HL-60 (cell line): ENCODE data around the gene FGGY.

Experiments used
- DNase-seq, 2 experiments: peaks; one replicate each; pipeline ENCODE4 v3.0.0-alpha.2; 2010 to 2020; ENCODE audit warnings: low read depth in 1 of 2, low spot score in 1 of 2
- H3K27ac ChIP-seq: fragments of 250-450 bp; sonication (Bioruptor Pico); replicated peaks from 2 replicates; pipeline ENCODE4 v1.5.1; 2020; ENCODE audit warnings: mild to moderate bottlenecking, moderate library complexity
- H3K27me3 ChIP-seq: fragments of 250-450 bp; sonication (Bioruptor Pico); 2 replicates; pipeline ENCODE4 v1.5.1; 2021; ENCODE audit warnings: mild to moderate bottlenecking, moderate library complexity; ENCODE audit not compliant: insufficient read depth, poor library complexity, severe bottlenecking
- H3K4me3 ChIP-seq: replicated peaks from 2 replicates; pipeline ENCODE4 v1.5.1; 2011; ENCODE audit warnings: mild to moderate bottlenecking, control low read depth, low read length; ENCODE audit not compliant: insufficient read depth
- GABPA ChIP-seq: IDR thresholded peaks from 2 replicates; pipeline ENCODE4 v1.6.1; 2012; ENCODE audit warnings: low read depth
- POLR2AphosphoS5 ChIP-seq: IDR thresholded peaks from 2 replicates; pipeline ENCODE4 v1.6.1; 2012; ENCODE audit warnings: low read depth
- SPI1 ChIP-seq: IDR thresholded peaks from 2 replicates; pipeline ENCODE4 v1.6.1; 2012; ENCODE audit warnings: low read depth, mild to moderate bottlenecking, borderline replicate concordance
- TF ChIP-seq, protein P1 (sequence below): IDR thresholded peaks from 2 replicates; pipeline ENCODE4 v1.6.1; 2012; ENCODE audit warnings: low read depth; ENCODE audit not compliant: insufficient replicate concordance
- TF ChIP-seq, protein P2 (sequence below): IDR thresholded peaks from one replicate; pipeline ENCODE4 v1.5.1; 2011; ENCODE audit warnings: low read length, control low read depth, inconsistent platforms; ENCODE audit not compliant: insufficient read depth

The FGGY gene

DNA sequence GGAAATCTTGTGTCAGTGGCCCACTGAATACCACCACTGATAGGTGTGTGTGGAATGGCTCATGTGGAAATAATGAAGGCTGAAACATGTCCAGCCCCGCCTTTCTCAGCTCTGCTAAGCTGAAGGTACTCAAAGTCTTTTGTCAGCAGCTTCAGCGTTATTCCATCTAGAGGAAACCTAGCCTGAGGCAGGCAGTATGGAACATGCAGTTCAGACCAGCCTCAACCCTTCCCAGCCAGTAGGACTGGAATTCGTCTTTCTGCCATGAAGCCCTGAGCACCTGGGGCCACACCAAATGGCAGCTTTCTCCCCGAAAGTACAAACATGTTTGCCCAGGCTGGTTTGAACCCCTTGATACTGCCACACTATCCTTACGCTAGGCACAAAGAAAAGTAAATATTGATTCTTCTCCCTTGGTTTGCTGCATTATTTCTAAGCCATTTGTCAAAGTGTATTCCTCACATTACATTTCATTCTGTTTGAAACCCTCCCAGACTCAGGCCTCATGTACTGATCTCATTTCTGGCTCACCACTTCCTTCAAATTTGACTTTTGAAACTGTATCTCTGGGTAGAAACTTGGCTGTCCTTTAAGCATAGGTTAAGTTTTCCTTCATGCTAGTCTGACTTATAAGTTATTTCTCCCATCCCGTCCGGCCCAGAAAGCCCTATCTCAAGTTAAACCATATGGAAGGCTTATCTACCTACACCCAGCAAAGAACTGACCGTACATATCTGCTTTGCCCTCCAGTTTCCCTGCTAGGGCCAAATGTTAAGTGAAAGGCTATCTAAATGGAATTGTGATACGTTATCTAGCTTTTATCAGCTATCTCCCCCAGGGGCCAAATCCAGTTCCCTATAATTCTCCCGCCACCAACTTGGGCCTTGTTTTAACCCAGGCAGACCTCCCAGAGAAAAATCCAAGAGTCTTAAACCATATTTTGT lies 472.2 kb downstream of the FGGY start:
- TF ChIP-seq GABPA (no peak), SPI1 (no peak), POLR2AphosphoS5 (no peak)
- TF ChIP-seq, protein P1, sequence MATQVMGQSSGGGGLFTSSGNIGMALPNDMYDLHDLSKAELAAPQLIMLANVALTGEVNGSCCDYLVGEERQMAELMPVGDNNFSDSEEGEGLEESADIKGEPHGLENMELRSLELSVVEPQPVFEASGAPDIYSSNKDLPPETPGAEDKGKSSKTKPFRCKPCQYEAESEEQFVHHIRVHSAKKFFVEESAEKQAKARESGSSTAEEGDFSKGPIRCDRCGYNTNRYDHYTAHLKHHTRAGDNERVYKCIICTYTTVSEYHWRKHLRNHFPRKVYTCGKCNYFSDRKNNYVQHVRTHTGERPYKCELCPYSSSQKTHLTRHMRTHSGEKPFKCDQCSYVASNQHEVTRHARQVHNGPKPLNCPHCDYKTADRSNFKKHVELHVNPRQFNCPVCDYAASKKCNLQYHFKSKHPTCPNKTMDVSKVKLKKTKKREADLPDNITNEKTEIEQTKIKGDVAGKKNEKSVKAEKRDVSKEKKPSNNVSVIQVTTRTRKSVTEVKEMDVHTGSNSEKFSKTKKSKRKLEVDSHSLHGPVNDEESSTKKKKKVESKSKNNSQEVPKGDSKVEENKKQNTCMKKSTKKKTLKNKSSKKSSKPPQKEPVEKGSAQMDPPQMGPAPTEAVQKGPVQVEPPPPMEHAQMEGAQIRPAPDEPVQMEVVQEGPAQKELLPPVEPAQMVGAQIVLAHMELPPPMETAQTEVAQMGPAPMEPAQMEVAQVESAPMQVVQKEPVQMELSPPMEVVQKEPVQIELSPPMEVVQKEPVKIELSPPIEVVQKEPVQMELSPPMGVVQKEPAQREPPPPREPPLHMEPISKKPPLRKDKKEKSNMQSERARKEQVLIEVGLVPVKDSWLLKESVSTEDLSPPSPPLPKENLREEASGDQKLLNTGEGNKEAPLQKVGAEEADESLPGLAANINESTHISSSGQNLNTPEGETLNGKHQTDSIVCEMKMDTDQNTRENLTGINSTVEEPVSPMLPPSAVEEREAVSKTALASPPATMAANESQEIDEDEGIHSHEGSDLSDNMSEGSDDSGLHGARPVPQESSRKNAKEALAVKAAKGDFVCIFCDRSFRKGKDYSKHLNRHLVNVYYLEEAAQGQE, result no peak
- TF ChIP-seq, protein P2, sequence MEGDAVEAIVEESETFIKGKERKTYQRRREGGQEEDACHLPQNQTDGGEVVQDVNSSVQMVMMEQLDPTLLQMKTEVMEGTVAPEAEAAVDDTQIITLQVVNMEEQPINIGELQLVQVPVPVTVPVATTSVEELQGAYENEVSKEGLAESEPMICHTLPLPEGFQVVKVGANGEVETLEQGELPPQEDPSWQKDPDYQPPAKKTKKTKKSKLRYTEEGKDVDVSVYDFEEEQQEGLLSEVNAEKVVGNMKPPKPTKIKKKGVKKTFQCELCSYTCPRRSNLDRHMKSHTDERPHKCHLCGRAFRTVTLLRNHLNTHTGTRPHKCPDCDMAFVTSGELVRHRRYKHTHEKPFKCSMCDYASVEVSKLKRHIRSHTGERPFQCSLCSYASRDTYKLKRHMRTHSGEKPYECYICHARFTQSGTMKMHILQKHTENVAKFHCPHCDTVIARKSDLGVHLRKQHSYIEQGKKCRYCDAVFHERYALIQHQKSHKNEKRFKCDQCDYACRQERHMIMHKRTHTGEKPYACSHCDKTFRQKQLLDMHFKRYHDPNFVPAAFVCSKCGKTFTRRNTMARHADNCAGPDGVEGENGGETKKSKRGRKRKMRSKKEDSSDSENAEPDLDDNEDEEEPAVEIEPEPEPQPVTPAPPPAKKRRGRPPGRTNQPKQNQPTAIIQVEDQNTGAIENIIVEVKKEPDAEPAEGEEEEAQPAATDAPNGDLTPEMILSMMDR, result no peak
- no peak overlapping the region for H3K4me3 ChIP-seq
- DNase-seq, result no peak
- no peaks in the 10 kb centered on the region for H3K27me3 ChIP-seq
- H3K27ac ChIP-seq, result no peak overlapping the region

DNA sequence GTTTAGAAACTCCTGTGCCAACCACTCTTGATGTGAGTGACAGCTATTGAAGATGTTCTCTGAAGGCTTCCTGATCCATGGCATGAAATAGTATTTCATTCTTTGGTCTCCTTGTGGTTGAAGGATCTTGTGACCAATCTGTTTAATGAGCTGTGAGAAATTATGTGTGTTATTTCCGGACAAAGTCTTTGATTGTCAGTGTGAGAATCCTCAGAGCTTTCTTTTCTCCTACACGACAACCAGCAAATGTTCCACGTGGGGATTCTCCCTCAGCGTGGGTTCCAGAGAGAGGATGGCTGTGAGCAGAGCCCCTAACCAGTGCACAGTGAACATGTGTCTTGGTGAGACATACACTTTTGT lies 472.8 kb downstream of the FGGY start:
- DNase-seq, result no peak
- Histone ChIP-seq H3K27me3 (no peaks in the 10 kb centered on the region), H3K27ac (no peak overlapping the region), H3K4me3 (no peak overlapping the region)
- TF ChIP-seq GABPA (no peak), SPI1 (no peak), POLR2AphosphoS5 (no peak)
- TF ChIP-seq, protein P1, result no peak
- TF ChIP-seq, protein P2, result no peak

DNA sequence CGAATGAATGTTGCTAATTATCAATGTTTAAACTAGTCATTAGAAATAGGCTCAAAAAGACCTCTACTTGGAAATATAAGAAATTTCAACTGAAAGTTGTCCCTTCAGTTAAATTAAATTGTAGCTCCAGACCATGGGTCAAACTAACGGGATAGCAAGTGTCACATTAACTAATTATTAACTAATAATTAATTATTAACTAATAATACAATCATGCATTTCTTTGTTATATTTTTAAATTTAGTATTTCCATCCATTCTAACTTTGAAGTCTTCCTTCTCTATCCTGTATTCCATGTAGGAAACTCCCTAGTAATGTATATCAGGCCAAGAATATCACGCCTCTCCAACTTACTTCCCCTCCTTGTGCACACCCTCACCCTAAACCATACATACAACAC lies 474.5 kb downstream of the FGGY start:
- no peak for TF ChIP-seq POLR2AphosphoS5
- TF ChIP-seq, protein P1, result no peak
- no peak for TF ChIP-seq GABPA
- TF ChIP-seq, protein P2, result no peak
- no peak for TF ChIP-seq SPI1
- no peaks in the 10 kb centered on the region for H3K27me3 ChIP-seq
- DNase-seq, result no peak
- H3K27ac ChIP-seq, result no peak overlapping the region
- no peak overlapping the region for H3K4me3 ChIP-seq
